SK-N-SH treated with all-trans-retinoic acid at 6 μM for 48 hours (cell line): ENCODE measurements around the gene TMEM39A.

Experiments
- PPARA ChIP-seq: fragments of 250-450 bp; sonication (Bioruptor Pico); IDR thresholded peaks from 2 replicates; pipeline ENCODE4 v1.5.0; 2020; ENCODE audit warnings: mild to moderate bottlenecking, borderline replicate concordance
- RARB ChIP-seq: fragments of 250-450 bp; sonication (Bioruptor Pico); IDR thresholded peaks from 2 replicates; pipeline ENCODE4 v1.8.0; 2021; ENCODE audit warnings: mild to moderate bottlenecking, moderate library complexity
- SNAI2 ChIP-seq: fragments of 250-450 bp; sonication (Bioruptor Pico); IDR thresholded peaks from 2 replicates; pipeline ENCODE4 v1.5.0; 2020; ENCODE audit warnings: mild to moderate bottlenecking, moderate library complexity
- ZFP3 ChIP-seq: fragments of 250-450 bp; sonication (Bioruptor Pico); IDR thresholded peaks from 2 replicates; pipeline ENCODE4 v1.5.0; 2020; ENCODE audit warnings: mild to moderate bottlenecking, moderate library complexity
- ZNF565 ChIP-seq: fragments of 450-650 bp; formaldehyde crosslinking; conservative IDR thresholded peaks from 2 replicates; pipeline ENCODE4 v1.5.0; 2020; ENCODE audit warnings: low read depth, mild to moderate bottlenecking, moderate library complexity
- ZNF70 ChIP-seq: fragments of 450-650 bp; formaldehyde crosslinking; IDR thresholded peaks from 2 replicates; pipeline ENCODE4 v1.5.0; 2020; ENCODE audit warnings: mild to moderate bottlenecking, moderate library complexity
- TF ChIP-seq, protein P1 (sequence below): fragments of 250-450 bp; sonication (Bioruptor Pico); IDR thresholded peaks from 2 replicates; pipeline ENCODE4 v1.5.1; 2020; ENCODE audit warnings: low read depth, mild to moderate bottlenecking, moderate library complexity
- TF ChIP-seq, protein P2 (sequence below): fragments of 250-450 bp; sonication (Bioruptor Pico); IDR thresholded peaks from 2 replicates; pipeline ENCODE4 v1.8.0; 2021; ENCODE audit warnings: low read depth, mild to moderate bottlenecking, moderate library complexity, borderline replicate concordance
- TF ChIP-seq, protein P3 (sequence below): fragments of 250-450 bp; sonication (Bioruptor Pico); IDR thresholded peaks from 2 replicates; pipeline ENCODE4 v1.5.0; 2020; ENCODE audit warnings: mild to moderate bottlenecking, moderate library complexity

DNA sequence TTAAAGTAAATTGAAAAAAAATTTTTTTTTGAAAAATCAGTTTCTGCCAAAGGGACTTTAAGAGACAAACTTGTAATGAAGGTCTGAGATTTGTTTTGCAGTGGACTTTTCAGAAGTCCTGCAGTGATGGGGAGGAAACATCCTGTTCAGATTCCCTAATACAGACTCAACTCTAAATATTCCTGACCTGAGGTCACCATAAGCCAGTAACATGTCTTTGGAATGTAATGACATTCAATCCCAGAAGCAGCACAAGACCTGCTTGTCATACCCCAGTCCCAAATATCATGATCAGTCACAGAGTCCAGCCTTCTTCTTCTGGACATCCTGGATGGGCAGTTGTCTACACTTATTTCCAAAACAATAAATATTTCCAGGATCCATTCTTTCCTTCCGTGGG is 53.6 kb downstream of the TMEM39A start:
- TF ChIP-seq RARB (CRISPR knock-in tag) (no peak), PPARA (CRISPR knock-in tag) (no peak), SNAI2 (CRISPR knock-in tag) (no peak), ZFP3 (CRISPR knock-in tag) (no peak), ZNF565 (CRISPR knock-in tag) (no peak), ZNF70 (no peak)
- TF ChIP-seq, protein P1, sequence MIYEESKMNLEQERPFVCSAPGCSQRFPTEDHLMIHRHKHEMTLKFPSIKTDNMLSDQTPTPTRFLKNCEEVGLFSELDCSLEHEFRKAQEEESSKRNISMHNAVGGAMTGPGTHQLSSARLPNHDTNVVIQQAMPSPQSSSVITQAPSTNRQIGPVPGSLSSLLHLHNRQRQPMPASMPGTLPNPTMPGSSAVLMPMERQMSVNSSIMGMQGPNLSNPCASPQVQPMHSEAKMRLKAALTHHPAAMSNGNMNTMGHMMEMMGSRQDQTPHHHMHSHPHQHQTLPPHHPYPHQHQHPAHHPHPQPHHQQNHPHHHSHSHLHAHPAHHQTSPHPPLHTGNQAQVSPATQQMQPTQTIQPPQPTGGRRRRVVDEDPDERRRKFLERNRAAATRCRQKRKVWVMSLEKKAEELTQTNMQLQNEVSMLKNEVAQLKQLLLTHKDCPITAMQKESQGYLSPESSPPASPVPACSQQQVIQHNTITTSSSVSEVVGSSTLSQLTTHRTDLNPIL (CRISPR knock-in tag), result no peak
- TF ChIP-seq, protein P2, sequence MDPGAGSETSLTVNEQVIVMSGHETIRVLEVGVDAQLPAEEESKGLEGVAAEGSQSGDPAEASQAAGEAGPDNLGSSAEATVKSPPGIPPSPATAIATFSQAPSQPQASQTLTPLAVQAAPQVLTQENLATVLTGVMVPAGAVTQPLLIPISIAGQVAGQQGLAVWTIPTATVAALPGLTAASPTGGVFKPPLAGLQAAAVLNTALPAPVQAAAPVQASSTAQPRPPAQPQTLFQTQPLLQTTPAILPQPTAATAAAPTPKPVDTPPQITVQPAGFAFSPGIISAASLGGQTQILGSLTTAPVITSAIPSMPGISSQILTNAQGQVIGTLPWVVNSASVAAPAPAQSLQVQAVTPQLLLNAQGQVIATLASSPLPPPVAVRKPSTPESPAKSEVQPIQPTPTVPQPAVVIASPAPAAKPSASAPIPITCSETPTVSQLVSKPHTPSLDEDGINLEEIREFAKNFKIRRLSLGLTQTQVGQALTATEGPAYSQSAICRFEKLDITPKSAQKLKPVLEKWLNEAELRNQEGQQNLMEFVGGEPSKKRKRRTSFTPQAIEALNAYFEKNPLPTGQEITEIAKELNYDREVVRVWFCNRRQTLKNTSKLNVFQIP (CRISPR knock-in tag), result no peak
- TF ChIP-seq, protein P3, sequence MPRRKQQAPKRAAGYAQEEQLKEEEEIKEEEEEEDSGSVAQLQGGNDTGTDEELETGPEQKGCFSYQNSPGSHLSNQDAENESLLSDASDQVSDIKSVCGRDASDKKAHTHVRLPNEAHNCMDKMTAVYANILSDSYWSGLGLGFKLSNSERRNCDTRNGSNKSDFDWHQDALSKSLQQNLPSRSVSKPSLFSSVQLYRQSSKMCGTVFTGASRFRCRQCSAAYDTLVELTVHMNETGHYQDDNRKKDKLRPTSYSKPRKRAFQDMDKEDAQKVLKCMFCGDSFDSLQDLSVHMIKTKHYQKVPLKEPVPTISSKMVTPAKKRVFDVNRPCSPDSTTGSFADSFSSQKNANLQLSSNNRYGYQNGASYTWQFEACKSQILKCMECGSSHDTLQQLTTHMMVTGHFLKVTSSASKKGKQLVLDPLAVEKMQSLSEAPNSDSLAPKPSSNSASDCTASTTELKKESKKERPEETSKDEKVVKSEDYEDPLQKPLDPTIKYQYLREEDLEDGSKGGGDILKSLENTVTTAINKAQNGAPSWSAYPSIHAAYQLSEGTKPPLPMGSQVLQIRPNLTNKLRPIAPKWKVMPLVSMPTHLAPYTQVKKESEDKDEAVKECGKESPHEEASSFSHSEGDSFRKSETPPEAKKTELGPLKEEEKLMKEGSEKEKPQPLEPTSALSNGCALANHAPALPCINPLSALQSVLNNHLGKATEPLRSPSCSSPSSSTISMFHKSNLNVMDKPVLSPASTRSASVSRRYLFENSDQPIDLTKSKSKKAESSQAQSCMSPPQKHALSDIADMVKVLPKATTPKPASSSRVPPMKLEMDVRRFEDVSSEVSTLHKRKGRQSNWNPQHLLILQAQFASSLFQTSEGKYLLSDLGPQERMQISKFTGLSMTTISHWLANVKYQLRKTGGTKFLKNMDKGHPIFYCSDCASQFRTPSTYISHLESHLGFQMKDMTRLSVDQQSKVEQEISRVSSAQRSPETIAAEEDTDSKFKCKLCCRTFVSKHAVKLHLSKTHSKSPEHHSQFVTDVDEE (CRISPR knock-in tag), result no peak
